Measurements from ENCODE around the gene LPP.

The LPP gene

GRCh38 chr3:188489639-188490405, 335.9 kb downstream of the LPP start:
- DNase-seq = peak; percentile 84

GRCh38 chr3:188490416-188490815, 336.5 kb downstream of the LPP start:
- DNase-seq = no peak

- DNase-seq = peak; percentile 73
Observed at GRCh38 chr3:188491276-188491687, 337.3 kb downstream of the LPP start.

GRCh38 chr3:188496390-188496789, 342.4 kb downstream of the LPP start:
- DNase-seq = no peak

GRCh38 chr3:188497021-188497420, 343.1 kb downstream of the LPP start:
- peak; percentile 86 for DNase-seq

- DNase-seq = no peak
Observed at GRCh38 chr3:188503647-188504046, 349.7 kb downstream of the LPP start.

GRCh38 chr3:188505151-188505550, 351.2 kb downstream of the LPP start:
- no peak for DNase-seq

GRCh38 chr3:188505911-188506310, 352.0 kb downstream of the LPP start:
- DNase-seq = no peak

- no peak for DNase-seq
Observed at GRCh38 chr3:188506446-188506845, 352.5 kb downstream of the LPP start.

- peak; percentile 97 for DNase-seq
Observed at GRCh38 chr3:188507244-188507720, 353.3 kb downstream of the LPP start.

- no peak for DNase-seq
Observed at GRCh38 chr3:188508454-188508853, 354.5 kb downstream of the LPP start.

- no peak for DNase-seq
Observed at GRCh38 chr3:188509316-188509715, 355.4 kb downstream of the LPP start.

- peak; percentile 85 for DNase-seq
Observed at GRCh38 chr3:188510366-188510765, 356.4 kb downstream of the LPP start.

GRCh38 chr3:188513662-188514328, 359.8 kb downstream of the LPP start:
- DNase-seq = no peak

GRCh38 chr3:188516515-188516914, 362.6 kb downstream of the LPP start:
- no peak for DNase-seq

GRCh38 chr3:188518416-188518815, 364.5 kb downstream of the LPP start:
- DNase-seq = no peak

- DNase-seq = no peak
Observed at GRCh38 chr3:188518835-188519452, 365.0 kb downstream of the LPP start.

GRCh38 chr3:188520466-188520865, 366.5 kb downstream of the LPP start:
- peak; percentile 51 for DNase-seq

GRCh38 chr3:188522115-188522514, 368.2 kb downstream of the LPP start:
- no peak for DNase-seq

GRCh38 chr3:188523291-188523690, 369.3 kb downstream of the LPP start:
- no peak for DNase-seq

GRCh38 chr3:188524052-188524451, 370.1 kb downstream of the LPP start:
- no peak for DNase-seq

- no peak for DNase-seq
Observed at GRCh38 chr3:188526057-188526456, 372.1 kb downstream of the LPP start.

- DNase-seq = no peak
Observed at GRCh38 chr3:188527389-188527788, 373.4 kb downstream of the LPP start.

- DNase-seq = no peak
Observed at GRCh38 chr3:188528396-188528795, 374.4 kb downstream of the LPP start.
